K562 (cell line): ENCODE data around the gene DOCK1. TPM values are rescaled to one million over a fixed set of nuclear protein-coding genes. Genes with fewer than 3 reads are reported as not detected.

ENCODE experiments used
- ATAC-seq: fragments of 200-7000 bp; cut with Tn5 transposase; 3 replicates; pipeline ENCODE4 v1.9.1; 2020; ENCODE audit warnings: moderate library complexity
- BruUV-seq: library from RNA; stranded (reverse); fragments of 400-500 nt; replicated peaks from 2 replicates; lab custom pipeline; 2021; lab: Mats Ljungman, UMichigan
- CTCF ChIA-PET: fragments of 300-600 bp; formaldehyde crosslinking; extraction: SDS; loops from one replicate; lab custom pipeline; 2021; ENCODE audit warnings: low intra/inter-chr PET ratio; lab: Yijun Ruan, JAX
- POLR2A ChIA-PET: fragments of 300-600, 350-650 bp; sonication (Branson Sonifier 250); formaldehyde crosslinking; extraction: SDS; loops from one replicate; lab custom pipeline; 2021; ENCODE audit warnings: antibody characterized with exemption, inconsistent platforms; lab: Yijun Ruan, JAX
- DNase-seq, 4 experiments: peaks; one replicate each; pipeline versions ENCODE4 v3.0.0 to v3.0.0-alpha.2; 2011 to 2018; ENCODE audit warnings: low spot score in 3 of 4, mixed read lengths in 3 of 4; ENCODE audit errors: extremely low read depth in 1 of 4
- FAIRE-seq: peaks from 2 replicates; lab custom pipeline; 2011; peaks lifted over from hg19 to GRCh38; lab: Jason Lieb, UNC
- H2AFZ ChIP-seq: 2 replicates; pipeline ENCODE4 v1.6.0; 2011; ENCODE audit warnings: low read depth, low read length, control low read depth, inconsistent platforms
- H3K27ac ChIP-seq: fragments of 200-600 bp; 3 replicates; pipeline ENCODE4 v1.8.0; 2011; ENCODE audit warnings: low read depth, mild to moderate bottlenecking, control low read depth, inconsistent platforms, low read length, moderate library complexity, mixed read lengths; ENCODE audit errors: extremely low read depth
- H3K27me3 ChIP-seq, 2 experiments: fragments of 300-600 bp in 1 of 2; 2 replicates in 1 of 2; 3 replicates in 1 of 2; pipeline versions ENCODE4 v1.6.0 to v1.8.0; 2011; ENCODE audit warnings: inconsistent platforms in 2 of 2, low read length in 2 of 2, mild to moderate bottlenecking in 1 of 2, mixed read lengths in 1 of 2, moderate library complexity in 1 of 2; ENCODE audit not compliant: control insufficient read depth in 2 of 2, insufficient read depth in 2 of 2
- H3K36me3 ChIP-seq: fragments of 300-600 bp; 3 replicates; pipeline ENCODE4 v1.8.0; 2011; ENCODE audit warnings: mild to moderate bottlenecking, low read length, inconsistent platforms; ENCODE audit not compliant: control insufficient read depth, insufficient read depth
- H3K4me1 ChIP-seq, 2 experiments: fragments of 200-600 bp in 1 of 2; replicated peaks in 1 of 2; 2 replicates in 1 of 2; 3 replicates in 1 of 2; pipeline versions ENCODE4 v1.5.1 to v1.8.0; 2011; ENCODE audit warnings: inconsistent platforms in 2 of 2, low read length in 2 of 2, mild to moderate bottlenecking in 1 of 2, mixed read lengths in 1 of 2, moderate library complexity in 1 of 2; ENCODE audit not compliant: control insufficient read depth in 2 of 2, insufficient read depth in 2 of 2
- H3K4me2 ChIP-seq: 2 replicates; pipeline ENCODE4 v1.6.1; 2011; ENCODE audit warnings: low read length, control low read depth, inconsistent platforms, mixed read lengths; ENCODE audit not compliant: insufficient read depth
- H3K4me3 ChIP-seq: fragments of 200-600 bp; sonication (generic), shearing (Covaris generic); 2 replicates; pipeline ENCODE4 v1.5.1; 2016; ENCODE audit warnings: control low read depth, inconsistent platforms
- H3K79me2 ChIP-seq: fragments of 200-600 bp; 3 replicates; pipeline ENCODE4 v1.8.0; 2011; ENCODE audit warnings: low read length, inconsistent platforms; ENCODE audit not compliant: control insufficient read depth, insufficient read depth
- H3K9ac ChIP-seq, 2 experiments: 2 replicates each; pipeline versions ENCODE4 v1.6.0 to v1.6.1; 2011; ENCODE audit warnings: low read depth in 2 of 2, low read length in 2 of 2, control low read depth in 1 of 2, inconsistent platforms in 1 of 2, mild to moderate bottlenecking in 1 of 2, mixed read lengths in 1 of 2; ENCODE audit not compliant: insufficient read depth in 1 of 2
- H3K9me1 ChIP-seq: one replicate; pipeline ENCODE4 v1.6.0; 2011; ENCODE audit warnings: inconsistent platforms, mild to moderate bottlenecking, low read length, moderate library complexity; ENCODE audit not compliant: control insufficient read depth, insufficient read depth
- H3K9me3 ChIP-seq: replicated peaks from 2 replicates; pipeline ENCODE4 v1.5.1; 2011; ENCODE audit warnings: low read depth, low read length, inconsistent platforms; ENCODE audit not compliant: control insufficient read depth, insufficient read depth
- H4K20me1 ChIP-seq: replicated peaks from 2 replicates; pipeline ENCODE4 v1.6.1; 2011; ENCODE audit warnings: low read length, inconsistent platforms, mixed read lengths; ENCODE audit not compliant: control insufficient read depth, insufficient read depth
- YBX1 ChIP-seq: fragments of 450-650 bp; IDR thresholded peaks from 2 replicates; pipeline ENCODE4 v1.7.1; 2016; ENCODE audit warnings: mild to moderate bottlenecking
- ZC3H4 ChIP-seq: sonication (generic); formaldehyde crosslinking; IDR thresholded peaks from 2 replicates; pipeline ENCODE4 v1.9.0; 2021; ENCODE audit warnings: missing genetic modification reagents, borderline replicate concordance
- ZNF41 ChIP-seq: fragments of 250-450 bp; sonication (Bioruptor Pico); conservative IDR thresholded peaks from 2 replicates; pipeline ENCODE4 v1.4.0; 2020; ENCODE audit warnings: mild to moderate bottlenecking
- ZNF644 ChIP-seq: fragments of 200-800 bp; sonication (Bioruptor generic); IDR thresholded peaks from 2 replicates; pipeline ENCODE4 v1.6.1; 2016; ENCODE audit warnings: low read depth, missing genetic modification characterization, missing compliant biosample characterization
- WGBS: fragments of 100-300 bp; shearing (Covaris generic); methylation state at CpG from one replicate; pipeline ENCODE4 v1.1.6; 2016; ENCODE audit warnings: low coverage, mixed read lengths; ENCODE audit not compliant: insufficient coverage; ENCODE audit errors: missing lambda C conversion rate; 5-methylcytosine and 5-hydroxymethylcytosine counted together
- in situ Hi-C: fragments of 300-500 bp; cut with MboI; formaldehyde crosslinking; loops from 4 replicates; pipeline ENCODE4 v1.15.0; 2018; ENCODE audit warnings: inconsistent platforms, mixed read lengths
- intact Hi-C: fragments of 100-400 bp; cut with micrococcal nuclease; formaldehyde crosslinking; loops from 2 replicates; pipeline ENCODE4 v1.14.2; 2022
- polyA plus RNA-seq, 8 experiments: library from polyadenylated mRNA; depleted of rRNA in 4 of 8; stranded (reverse) in 5 of 8; unstranded in 3 of 8; fragments of >200 nt; fragmentation: Nextera tagmentation in 2 of 8; fragmentation: Illumina TruSeq in 1 of 8; extraction: Ambion mirVana in 2 of 8; extraction: Trizol in 1 of 8; gene quantifications; 2 replicates each; pipeline versions ENCODE4 v1.2.1 to v1.2.3, GENCODE V29; 2011 to 2014; ENCODE audit warnings: inconsistent platforms in 1 of 8, missing spikeins in 1 of 8
- total RNA-seq, 7 experiments: library from RNA; depleted of rRNA in 6 of 7; stranded (reverse); fragments of >200 nt in 6 of 7; fragmentation: Illumina TruSeq in 2 of 7; extraction: Trizol in 2 of 7; gene quantifications; 2 replicates each; pipeline versions ENCODE4 v1.2.1 to v1.2.3, GENCODE V29; 2011 to 2021; ENCODE audit warnings: low replicate concordance in 1 of 7
- TF ChIP-seq, protein P1 (sequence below): IDR thresholded peaks from 2 replicates; pipeline ENCODE4 v1.6.1; 2014; ENCODE audit warnings: antibody characterized with exemption
- TF ChIP-seq, protein P2 (sequence below), 2 experiments: fragments of 200-800 bp in 1 of 2; sonication (Bioruptor generic) in 1 of 2; sonication (generic) in 1 of 2; formaldehyde crosslinking in 1 of 2; IDR thresholded peaks in 1 of 2; conservative IDR thresholded peaks in 1 of 2; 2 replicates each; pipeline versions ENCODE4 v1.5.0 to v1.6.1; 2016 to 2020; ENCODE audit warnings: missing compliant biosample characterization in 1 of 2, missing genetic modification characterization in 1 of 2, missing genetic modification reagents in 1 of 2

The DOCK1 gene
- total and polyA plus RNA-seq, 9 of the 15 experiments (the other 6 are each of a cell fraction or from before 2014, with no cell fraction given) = 0.31 TPM; not detected in 8

DNA sequence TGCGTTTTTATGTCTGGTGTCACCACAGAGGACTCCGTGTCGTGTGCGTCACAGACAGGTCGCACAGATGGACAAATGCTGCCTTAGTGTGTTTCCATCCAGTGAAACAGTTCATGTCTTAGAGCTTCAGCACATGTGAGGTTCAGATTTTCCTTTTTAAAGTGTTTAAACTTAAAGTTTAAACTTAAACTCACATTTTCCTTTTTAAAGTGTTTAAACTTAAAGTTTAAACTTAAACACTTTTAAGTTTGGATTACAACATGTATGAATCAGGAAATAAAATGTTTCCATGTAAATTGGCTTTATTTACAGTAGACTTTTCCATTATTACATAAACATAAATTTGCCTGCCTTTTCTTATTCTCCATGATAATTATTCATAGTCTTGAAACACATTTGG is 223.9 kb downstream of the DOCK1 start:
- intact Hi-C loops = no loop called here
- Histone ChIP-seq H3K9ac (no peak overlapping the region), H3K9me3 (no peaks in the 10 kb centered on the region), H3K79me2 (no peaks in the 10 kb centered on the region), H3K4me1 (no peaks in the 10 kb centered on the region), H3K27ac (no peak overlapping the region), H3K4me3 (no peak overlapping the region), H3K27me3 (no peaks in the 10 kb centered on the region), H4K20me1 (no peaks in the 10 kb centered on the region), H2AFZ (no peak overlapping the region), H3K36me3 (no peaks in the 10 kb centered on the region), H3K4me2 (no peak overlapping the region), H3K9me1 (no peaks in the 10 kb centered on the region)
- POLR2A ChIA-PET = no interaction called here
- in situ Hi-C loops = no loop called here
- ATAC-seq (no peak), FAIRE-seq (no peak), DNase-seq (no peak)
- no peak for TF ChIP-seq ZNF644 (tag)
- CTCF ChIA-PET = no interaction called here
- BruUV-seq = no TSS peak
- WGBS = 0% methylated on average over 5 of the region's 5 CpGs

DNA sequence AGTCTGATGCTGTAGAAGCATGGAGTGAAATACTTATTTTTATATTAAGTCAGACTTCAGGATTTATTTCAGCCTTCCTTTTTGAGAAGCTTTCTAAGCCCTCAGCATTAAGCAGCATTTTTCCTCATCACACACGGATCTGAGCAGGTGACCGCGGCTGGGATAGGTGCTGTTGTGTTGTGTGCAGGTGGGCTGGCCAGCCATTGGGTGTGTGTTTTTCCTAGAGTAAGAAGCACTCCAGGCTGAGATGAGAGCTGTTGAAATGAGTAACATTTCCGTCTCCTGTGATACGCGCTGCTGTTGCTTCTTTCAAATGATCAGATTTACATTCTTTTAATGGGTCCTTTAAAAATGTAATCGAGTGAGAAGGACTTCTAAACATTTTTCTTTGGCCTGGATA is 227.2 kb downstream of the DOCK1 start:
- H3K27me3 ChIP-seq = no peaks in the 10 kb centered on the region
- ATAC-seq = no peak
- in situ Hi-C loops = no loop called here
- no peaks in the 10 kb centered on the region for H3K79me2 ChIP-seq
- TF ChIP-seq YBX1 (no peak), ZC3H4 (CRISPR knock-in tag) (no peak), ZNF41 (CRISPR knock-in tag) (no peak)
- TF ChIP-seq, protein P1, sequence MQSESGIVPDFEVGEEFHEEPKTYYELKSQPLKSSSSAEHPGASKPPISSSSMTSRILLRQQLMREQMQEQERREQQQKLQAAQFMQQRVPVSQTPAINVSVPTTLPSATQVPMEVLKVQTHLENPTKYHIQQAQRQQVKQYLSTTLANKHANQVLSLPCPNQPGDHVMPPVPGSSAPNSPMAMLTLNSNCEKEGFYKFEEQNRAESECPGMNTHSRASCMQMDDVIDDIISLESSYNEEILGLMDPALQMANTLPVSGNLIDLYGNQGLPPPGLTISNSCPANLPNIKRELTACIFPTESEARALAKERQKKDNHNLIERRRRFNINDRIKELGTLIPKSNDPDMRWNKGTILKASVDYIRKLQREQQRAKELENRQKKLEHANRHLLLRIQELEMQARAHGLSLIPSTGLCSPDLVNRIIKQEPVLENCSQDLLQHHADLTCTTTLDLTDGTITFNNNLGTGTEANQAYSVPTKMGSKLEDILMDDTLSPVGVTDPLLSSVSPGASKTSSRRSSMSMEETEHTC = no peak
- TF ChIP-seq, protein P2, sequence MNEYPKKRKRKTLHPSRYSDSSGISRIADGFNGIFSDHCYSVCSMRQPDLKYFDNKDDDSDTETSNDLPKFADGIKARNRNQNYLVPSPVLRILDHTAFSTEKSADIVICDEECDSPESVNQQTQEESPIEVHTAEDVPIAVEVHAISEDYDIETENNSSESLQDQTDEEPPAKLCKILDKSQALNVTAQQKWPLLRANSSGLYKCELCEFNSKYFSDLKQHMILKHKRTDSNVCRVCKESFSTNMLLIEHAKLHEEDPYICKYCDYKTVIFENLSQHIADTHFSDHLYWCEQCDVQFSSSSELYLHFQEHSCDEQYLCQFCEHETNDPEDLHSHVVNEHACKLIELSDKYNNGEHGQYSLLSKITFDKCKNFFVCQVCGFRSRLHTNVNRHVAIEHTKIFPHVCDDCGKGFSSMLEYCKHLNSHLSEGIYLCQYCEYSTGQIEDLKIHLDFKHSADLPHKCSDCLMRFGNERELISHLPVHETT (CRISPR knock-in tag; conservative IDR thresholded peaks at IDR 0.05 in 1 of 2, IDR thresholded peaks at IDR 0.05 in 1 of 2) = no peak
- TF ChIP-seq, all 486 proteins: peak for 0
- Histone ChIP-seq H3K27ac (no peak overlapping the region), H3K9me3 (no peaks in the 10 kb centered on the region), H3K9ac (no peak overlapping the region), H3K4me2 (no peak overlapping the region), H3K36me3 (no peaks in the 10 kb centered on the region), H3K4me1 (no peaks in the 10 kb centered on the region), H3K9me1 (no peaks in the 10 kb centered on the region), H4K20me1 (no peaks in the 10 kb centered on the region), H3K4me3 (no peak overlapping the region), H2AFZ (no peak overlapping the region)
- WGBS = 0% methylated on average over 7 of the region's 7 CpGs
- POLR2A ChIA-PET = no interaction called here
- intact Hi-C loops = no loop called here
- DNase-seq = no peak
- BruUV-seq = no TSS peak
- CTCF ChIA-PET = no interaction called here
- FAIRE-seq = no peak
